ENCODE data around the gene FCER1G. TPM values are rescaled to one million over a fixed set of nuclear protein-coding genes. Genes with fewer than 3 reads are reported as not detected.

Gene FCER1G
- total RNA-seq, 1 experiment from 2014 or later: 0.77 TPM

DNA sequence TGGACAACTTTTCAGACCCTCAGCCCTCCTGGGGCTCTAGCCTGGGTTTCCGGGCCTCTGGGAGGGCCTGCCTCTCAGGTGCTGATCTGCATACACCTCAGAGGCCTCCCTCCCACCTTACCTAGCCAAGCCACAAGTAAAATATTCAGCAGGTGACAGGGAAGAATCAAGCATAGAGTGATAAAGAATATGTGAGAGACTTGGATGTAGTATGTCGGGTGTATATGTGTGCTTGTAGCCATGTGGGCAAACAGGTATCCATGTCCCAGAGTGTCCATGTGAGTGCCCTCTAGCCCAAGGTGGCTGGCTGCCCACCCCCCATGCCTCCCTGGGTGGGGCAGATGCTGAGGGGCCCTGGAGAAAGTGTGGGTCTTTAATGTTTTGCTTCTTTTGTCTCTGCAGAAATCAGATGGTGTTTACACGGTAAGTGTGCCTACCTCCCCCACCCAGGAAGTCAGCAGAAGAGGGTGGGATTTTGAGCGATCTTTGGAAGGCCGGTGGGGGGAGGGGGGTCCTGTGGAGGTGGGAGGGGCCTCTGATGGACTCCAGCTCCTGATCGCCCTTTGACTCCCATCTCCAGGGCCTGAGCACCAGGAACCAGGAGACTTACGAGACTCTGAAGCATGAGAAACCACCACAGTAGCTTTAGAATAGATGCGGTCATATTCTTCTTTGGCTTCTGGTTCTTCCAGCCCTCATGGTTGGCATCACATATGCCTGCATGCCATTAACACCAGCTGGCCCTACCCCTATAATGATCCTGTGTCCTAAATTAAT is 3.4 kb downstream of the FCER1G start:
- H3K27me3 ChIP-seq (ENCODE audit: control insufficient read depth, insufficient read depth, low read length): no peaks in the 10 kb centered on the region
- H3K4me1 ChIP-seq (ENCODE audit: control insufficient read depth, insufficient read depth, low read length): no peaks in the 10 kb centered on the region
- no peaks in the 10 kb centered on the region for H3K9me3 ChIP-seq (ENCODE audit: control insufficient read depth, insufficient read depth, low read depth, low read length)
- no peak overlapping the region for H3K4me3 ChIP-seq (ENCODE audit: low read depth in 2 of 2, low read length in 2 of 2)
- BruUV-seq (replicated peaks): no TSS peak
- in situ Hi-C loops (cut with HindIII; ENCODE audit: low pct_unique_long_range_greater_than_20kb, low sequenced_read_pairs): loop anchor here (25.0 kb wide), 1 partner anchor 169 kb away; no protein-coding TSS in a partner anchor
- CTCF ChIA-PET: no interaction called here
- no peak overlapping the region for H3K27ac ChIP-seq (ENCODE audit: low read length)
- TF ChIP-seq POLR2AphosphoS5 (IDR thresholded peaks at IDR 0.05; ENCODE audit: low read depth, low read length) (no peak), TCF7L2 (IDR thresholded peaks at IDR 0.05; ENCODE audit: low read depth, low read length) (no peak)
- H3K36me3 ChIP-seq (ENCODE audit: control insufficient read depth, insufficient read depth, low read length): peaks cover 4% of the 10 kb centered on the region; the same call in 1 of the 2 replicates
- DNase-seq (ENCODE audit: low read depth, low spot score): no peak
- POLR2A ChIA-PET: no interaction called here
- intact Hi-C loops (cut with micrococcal nuclease; ENCODE audit: unreplicated experiment): no loop called here
- no peak for ATAC-seq

DNA sequence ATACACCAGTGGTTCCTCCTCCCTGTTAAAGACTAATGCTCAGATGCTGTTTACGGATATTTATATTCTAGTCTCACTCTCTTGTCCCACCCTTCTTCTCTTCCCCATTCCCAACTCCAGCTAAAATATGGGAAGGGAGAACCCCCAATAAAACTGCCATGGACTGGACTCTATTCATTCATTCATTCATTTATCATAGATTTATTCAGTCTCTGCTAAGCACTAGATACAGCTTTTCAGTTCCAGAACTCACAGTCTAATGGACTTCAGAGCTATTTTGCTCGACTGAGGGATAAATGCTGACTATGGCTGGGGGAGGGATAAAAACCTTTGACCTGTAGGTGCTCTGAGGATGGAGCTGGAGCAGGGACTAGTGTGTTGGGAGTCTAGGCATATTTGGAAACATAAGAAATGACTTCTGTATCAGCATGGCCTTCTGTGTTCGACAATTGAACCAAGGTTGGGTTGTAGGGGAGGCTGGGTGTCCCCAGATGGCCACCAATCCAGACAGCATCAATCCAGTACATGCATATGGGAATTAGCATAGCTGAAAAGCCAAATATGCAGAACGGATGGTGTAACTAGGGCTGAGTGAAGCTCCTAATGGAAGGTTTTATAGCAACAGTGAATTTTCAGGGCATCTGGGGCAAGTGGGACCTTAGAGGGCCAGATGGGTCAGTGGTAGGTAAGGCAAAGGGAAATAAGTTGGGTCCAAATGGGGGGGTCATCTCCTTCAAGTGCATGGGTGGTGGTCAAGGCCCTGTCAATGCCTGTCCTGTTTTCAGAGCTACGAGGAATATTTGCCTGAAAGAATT is 4.2 kb downstream of the FCER1G start:
- no TSS peak for BruUV-seq (replicated peaks)
- intact Hi-C loops (cut with micrococcal nuclease; ENCODE audit: unreplicated experiment) (no loop called here), in situ Hi-C loops (cut with HindIII; ENCODE audit: low pct_unique_long_range_greater_than_20kb, low sequenced_read_pairs) (loop anchor here (25.0 kb wide), 1 partner anchor 168 kb away; no protein-coding TSS in a partner anchor)
- ChIA-PET POLR2A (interaction anchor here (0.8 kb wide), 1 partner anchor 18 kb away, joined by 3 read pairs; no protein-coding TSS in a partner anchor), CTCF (no interaction called here)
- ATAC-seq (no peak), DNase-seq (ENCODE audit: low read depth, low spot score) (no peak)
- 0 out of 2 replicates have a peak, but pooled peaks cover 2% of the 10 kb centered on the region for H3K36me3 ChIP-seq (ENCODE audit: control insufficient read depth, insufficient read depth, low read length)
- H3K27me3 ChIP-seq (ENCODE audit: control insufficient read depth, insufficient read depth, low read length): no peaks in the 10 kb centered on the region
- no peak overlapping the region for H3K27ac ChIP-seq (ENCODE audit: low read length)
- H3K4me1 ChIP-seq (ENCODE audit: control insufficient read depth, insufficient read depth, low read length): no peaks in the 10 kb centered on the region
- TF ChIP-seq POLR2AphosphoS5 (IDR thresholded peaks at IDR 0.05; ENCODE audit: low read depth, low read length) (no peak), TCF7L2 (IDR thresholded peaks at IDR 0.05; ENCODE audit: low read depth, low read length) (no peak)
- no peak overlapping the region for H3K4me3 ChIP-seq (ENCODE audit: low read depth in 2 of 2, low read length in 2 of 2)
- no peaks in the 10 kb centered on the region for H3K9me3 ChIP-seq (ENCODE audit: control insufficient read depth, insufficient read depth, low read depth, low read length)

DNA sequence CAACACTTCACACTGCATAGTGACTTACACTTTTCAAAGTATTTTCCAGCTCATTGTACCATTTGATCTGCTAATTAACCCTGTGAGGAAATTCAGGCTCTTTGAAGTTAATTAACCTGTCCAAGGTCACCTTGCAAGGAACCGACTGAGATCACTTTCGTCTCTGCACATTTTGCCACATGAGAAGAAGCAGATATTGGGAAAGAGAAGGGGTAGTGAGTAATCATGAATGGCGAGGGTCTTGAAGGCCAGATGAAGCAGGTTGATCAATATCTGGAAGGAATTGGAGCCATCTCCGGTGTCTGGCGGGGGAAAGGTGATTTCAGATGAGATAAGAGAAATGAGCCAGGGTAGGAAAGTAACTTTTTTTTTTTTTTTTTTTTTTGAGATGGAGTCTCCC is 4.9 kb downstream of the FCER1G start:
- in situ Hi-C loops (cut with HindIII; ENCODE audit: low pct_unique_long_range_greater_than_20kb, low sequenced_read_pairs) (loop anchor here (25.0 kb wide), 1 partner anchor 167 kb away; no protein-coding TSS in a partner anchor), intact Hi-C loops (cut with micrococcal nuclease; ENCODE audit: unreplicated experiment) (no loop called here)
- no peak overlapping the region for H3K27ac ChIP-seq (ENCODE audit: low read length)
- H3K4me3 ChIP-seq (ENCODE audit: low read depth in 2 of 2, low read length in 2 of 2): no peak overlapping the region
- POLR2A ChIA-PET: interaction anchor here (0.6 kb wide), 1 partner anchor 12 kb away, joined by 8 read pairs; no protein-coding TSS in a partner anchor
- no peaks in the 10 kb centered on the region for H3K27me3 ChIP-seq (ENCODE audit: control insufficient read depth, insufficient read depth, low read length)
- H3K4me1 ChIP-seq (ENCODE audit: control insufficient read depth, insufficient read depth, low read length): no peaks in the 10 kb centered on the region
- ATAC-seq (no peak), DNase-seq (ENCODE audit: low read depth, low spot score) (no peak)
- no TSS peak for BruUV-seq (replicated peaks)
- no peaks in the 10 kb centered on the region for H3K9me3 ChIP-seq (ENCODE audit: control insufficient read depth, insufficient read depth, low read depth, low read length)
- no peaks in the 10 kb centered on the region for H3K36me3 ChIP-seq (ENCODE audit: control insufficient read depth, insufficient read depth, low read length)
- CTCF ChIA-PET: interaction anchor here (0.7 kb wide), 1 partner anchor 175 kb away, joined by 6 read pairs; no protein-coding TSS in a partner anchor
- TF ChIP-seq, protein P1, sequence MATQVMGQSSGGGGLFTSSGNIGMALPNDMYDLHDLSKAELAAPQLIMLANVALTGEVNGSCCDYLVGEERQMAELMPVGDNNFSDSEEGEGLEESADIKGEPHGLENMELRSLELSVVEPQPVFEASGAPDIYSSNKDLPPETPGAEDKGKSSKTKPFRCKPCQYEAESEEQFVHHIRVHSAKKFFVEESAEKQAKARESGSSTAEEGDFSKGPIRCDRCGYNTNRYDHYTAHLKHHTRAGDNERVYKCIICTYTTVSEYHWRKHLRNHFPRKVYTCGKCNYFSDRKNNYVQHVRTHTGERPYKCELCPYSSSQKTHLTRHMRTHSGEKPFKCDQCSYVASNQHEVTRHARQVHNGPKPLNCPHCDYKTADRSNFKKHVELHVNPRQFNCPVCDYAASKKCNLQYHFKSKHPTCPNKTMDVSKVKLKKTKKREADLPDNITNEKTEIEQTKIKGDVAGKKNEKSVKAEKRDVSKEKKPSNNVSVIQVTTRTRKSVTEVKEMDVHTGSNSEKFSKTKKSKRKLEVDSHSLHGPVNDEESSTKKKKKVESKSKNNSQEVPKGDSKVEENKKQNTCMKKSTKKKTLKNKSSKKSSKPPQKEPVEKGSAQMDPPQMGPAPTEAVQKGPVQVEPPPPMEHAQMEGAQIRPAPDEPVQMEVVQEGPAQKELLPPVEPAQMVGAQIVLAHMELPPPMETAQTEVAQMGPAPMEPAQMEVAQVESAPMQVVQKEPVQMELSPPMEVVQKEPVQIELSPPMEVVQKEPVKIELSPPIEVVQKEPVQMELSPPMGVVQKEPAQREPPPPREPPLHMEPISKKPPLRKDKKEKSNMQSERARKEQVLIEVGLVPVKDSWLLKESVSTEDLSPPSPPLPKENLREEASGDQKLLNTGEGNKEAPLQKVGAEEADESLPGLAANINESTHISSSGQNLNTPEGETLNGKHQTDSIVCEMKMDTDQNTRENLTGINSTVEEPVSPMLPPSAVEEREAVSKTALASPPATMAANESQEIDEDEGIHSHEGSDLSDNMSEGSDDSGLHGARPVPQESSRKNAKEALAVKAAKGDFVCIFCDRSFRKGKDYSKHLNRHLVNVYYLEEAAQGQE (IDR thresholded peaks at IDR 0.05; ENCODE audit: insufficient read depth in 1 of 2, low read depth in 2 of 2, low read length in 1 of 2): no peak
- TF ChIP-seq, protein P2, sequence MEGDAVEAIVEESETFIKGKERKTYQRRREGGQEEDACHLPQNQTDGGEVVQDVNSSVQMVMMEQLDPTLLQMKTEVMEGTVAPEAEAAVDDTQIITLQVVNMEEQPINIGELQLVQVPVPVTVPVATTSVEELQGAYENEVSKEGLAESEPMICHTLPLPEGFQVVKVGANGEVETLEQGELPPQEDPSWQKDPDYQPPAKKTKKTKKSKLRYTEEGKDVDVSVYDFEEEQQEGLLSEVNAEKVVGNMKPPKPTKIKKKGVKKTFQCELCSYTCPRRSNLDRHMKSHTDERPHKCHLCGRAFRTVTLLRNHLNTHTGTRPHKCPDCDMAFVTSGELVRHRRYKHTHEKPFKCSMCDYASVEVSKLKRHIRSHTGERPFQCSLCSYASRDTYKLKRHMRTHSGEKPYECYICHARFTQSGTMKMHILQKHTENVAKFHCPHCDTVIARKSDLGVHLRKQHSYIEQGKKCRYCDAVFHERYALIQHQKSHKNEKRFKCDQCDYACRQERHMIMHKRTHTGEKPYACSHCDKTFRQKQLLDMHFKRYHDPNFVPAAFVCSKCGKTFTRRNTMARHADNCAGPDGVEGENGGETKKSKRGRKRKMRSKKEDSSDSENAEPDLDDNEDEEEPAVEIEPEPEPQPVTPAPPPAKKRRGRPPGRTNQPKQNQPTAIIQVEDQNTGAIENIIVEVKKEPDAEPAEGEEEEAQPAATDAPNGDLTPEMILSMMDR (IDR thresholded peaks at IDR 0.05): no peak
- TF ChIP-seq POLR2AphosphoS5 (IDR thresholded peaks at IDR 0.05; ENCODE audit: low read depth, low read length): no peak
- no peak for TF ChIP-seq TCF7L2 (IDR thresholded peaks at IDR 0.05; ENCODE audit: low read depth, low read length)
- no peak for TF ChIP-seq SIN3A (IDR thresholded peaks at IDR 0.05; ENCODE audit: borderline replicate concordance, insufficient read depth, low read depth, low read length)
